BJ (cell line): ENCODE data around the gene TMEM145. TPM values are rescaled to one million over a fixed set of nuclear protein-coding genes. Genes with fewer than 3 reads are reported as not detected.

Experiments
- CTCF ChIA-PET: fragments of 350-600 bp; formaldehyde crosslinking; extraction: SDS; loops from one replicate; lab custom pipeline; 2021; ENCODE audit warnings: antibody characterized with exemption, inconsistent platforms; lab: Yijun Ruan, JAX
- POLR2A ChIA-PET: fragments of 300-600 bp; sonication (Branson Sonifier 250); formaldehyde crosslinking; extraction: SDS; loops from one replicate; lab custom pipeline; 2021; ENCODE audit warnings: antibody characterized with exemption; lab: Charles Lee
- DNase-seq: peaks from one replicate; pipeline ENCODE4 v3.0.0-alpha.2; 2011; ENCODE audit warnings: low read depth
- H3K27me3 ChIP-seq: 2 replicates; pipeline ENCODE4 v1.6.0; 2011; ENCODE audit warnings: low read length; ENCODE audit not compliant: control insufficient read depth, insufficient read depth
- H3K36me3 ChIP-seq: 2 replicates; pipeline ENCODE4 v1.5.1; 2011; ENCODE audit warnings: low read length; ENCODE audit not compliant: control insufficient read depth, insufficient read depth
- H3K4me3 ChIP-seq: 2 replicates; pipeline ENCODE4 v1.5.1; 2011; ENCODE audit warnings: low read depth, mild to moderate bottlenecking, control low read depth, low read length
- polyA plus RNA-seq: library from polyadenylated mRNA; depleted of rRNA; stranded (reverse); fragments of >200 nt; gene quantifications from 2 replicates; pipeline ENCODE4 v1.2.3, GENCODE V29; 2011
- TF ChIP-seq, protein P1 (sequence below): IDR thresholded peaks from 2 replicates; pipeline ENCODE4 v1.5.1; 2011; ENCODE audit warnings: low read depth, mild to moderate bottlenecking, control low read depth, inconsistent platforms, low read length, moderate library complexity; ENCODE audit not compliant: insufficient read depth

TMEM145 gene
- polyA plus RNA-seq, 1 experiment: 0.07 TPM

DNA sequence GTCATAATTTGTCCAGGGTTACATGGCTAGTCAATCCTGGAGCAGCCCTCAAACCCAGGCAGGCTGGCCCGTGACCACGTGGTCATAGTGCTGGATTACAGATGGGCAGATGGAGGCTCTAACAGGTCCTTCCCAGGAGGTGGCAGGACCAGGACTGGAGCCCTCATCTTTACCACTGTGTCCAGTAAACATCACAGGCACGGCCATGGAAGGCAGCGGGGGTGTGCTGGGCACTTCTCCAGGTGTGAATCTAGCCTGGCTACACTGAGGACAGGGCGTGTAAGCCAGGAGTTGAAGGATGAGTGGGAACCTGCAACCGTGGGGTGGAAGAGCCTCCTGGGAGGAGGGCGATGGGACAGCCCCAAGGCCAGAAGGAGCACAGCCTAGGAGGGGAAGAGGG, 38.0 kb upstream of the TMEM145 start:
- no peaks in the 10 kb centered on the region for H3K27me3 ChIP-seq
- ChIA-PET CTCF (interaction anchor here (0.9 to 1.6 kb wide), 3 partner anchors 12 to 199 kb away, joined by 3 to 6 read pairs (median 3); partner anchors contain the start of gene ZNF574), POLR2A (no interaction called here)
- H3K36me3 ChIP-seq: peaks cover 22% of the 10 kb centered on the region
- no peak overlapping the region for H3K4me3 ChIP-seq
- TF ChIP-seq, protein P1, sequence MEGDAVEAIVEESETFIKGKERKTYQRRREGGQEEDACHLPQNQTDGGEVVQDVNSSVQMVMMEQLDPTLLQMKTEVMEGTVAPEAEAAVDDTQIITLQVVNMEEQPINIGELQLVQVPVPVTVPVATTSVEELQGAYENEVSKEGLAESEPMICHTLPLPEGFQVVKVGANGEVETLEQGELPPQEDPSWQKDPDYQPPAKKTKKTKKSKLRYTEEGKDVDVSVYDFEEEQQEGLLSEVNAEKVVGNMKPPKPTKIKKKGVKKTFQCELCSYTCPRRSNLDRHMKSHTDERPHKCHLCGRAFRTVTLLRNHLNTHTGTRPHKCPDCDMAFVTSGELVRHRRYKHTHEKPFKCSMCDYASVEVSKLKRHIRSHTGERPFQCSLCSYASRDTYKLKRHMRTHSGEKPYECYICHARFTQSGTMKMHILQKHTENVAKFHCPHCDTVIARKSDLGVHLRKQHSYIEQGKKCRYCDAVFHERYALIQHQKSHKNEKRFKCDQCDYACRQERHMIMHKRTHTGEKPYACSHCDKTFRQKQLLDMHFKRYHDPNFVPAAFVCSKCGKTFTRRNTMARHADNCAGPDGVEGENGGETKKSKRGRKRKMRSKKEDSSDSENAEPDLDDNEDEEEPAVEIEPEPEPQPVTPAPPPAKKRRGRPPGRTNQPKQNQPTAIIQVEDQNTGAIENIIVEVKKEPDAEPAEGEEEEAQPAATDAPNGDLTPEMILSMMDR: no peak
- no peak for DNase-seq

DNA sequence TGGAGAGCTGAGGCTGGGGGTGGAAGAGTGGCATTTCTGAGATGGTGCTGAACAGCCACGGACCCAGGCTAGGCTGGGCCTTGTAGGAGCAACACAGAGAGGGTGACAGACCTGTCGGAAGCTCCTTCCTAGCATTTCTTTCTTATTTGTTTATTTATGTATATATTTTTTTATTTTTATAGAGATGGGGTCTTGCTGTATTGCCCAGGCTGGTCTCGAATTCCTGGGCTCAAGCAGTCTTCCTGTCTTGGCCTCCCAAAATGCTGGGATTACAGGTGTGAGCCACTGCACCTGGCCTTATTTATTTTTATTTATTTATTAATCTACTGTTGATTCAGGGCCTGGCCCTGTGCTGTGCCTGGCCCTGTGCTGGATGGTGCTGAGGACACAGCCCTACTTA, 37.6 kb upstream of the TMEM145 start:
- CTCF ChIA-PET: interaction anchor here (1.6 kb wide), 1 partner anchor 30 kb away, joined by 6 read pairs; no protein-coding TSS in a partner anchor
- Histone ChIP-seq H3K27me3 (no peaks in the 10 kb centered on the region), H3K36me3 (peaks cover 22% of the 10 kb centered on the region), H3K4me3 (no peak overlapping the region)
- TF ChIP-seq, protein P1: no peak
- POLR2A ChIA-PET: no interaction called here
- no peak for DNase-seq

DNA sequence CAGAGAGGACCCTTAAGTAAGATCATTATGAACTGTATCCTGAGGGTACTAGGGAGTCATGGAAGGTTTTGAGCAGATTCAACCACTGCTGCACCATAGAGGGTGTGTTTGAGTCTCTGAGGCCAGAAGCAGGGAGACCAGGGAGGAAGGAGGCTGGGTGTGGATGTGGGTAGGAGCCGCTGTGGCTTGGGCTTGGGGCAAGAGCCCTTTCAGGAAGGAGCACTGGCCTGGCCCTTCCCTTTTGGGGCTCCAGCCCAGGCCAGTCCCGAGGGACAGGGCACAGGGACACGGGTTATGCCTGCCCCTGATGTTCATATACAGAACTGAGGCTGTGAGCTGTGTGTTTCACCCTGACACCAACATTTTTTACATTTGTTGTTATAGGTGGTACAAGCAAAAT, 36.8 kb upstream of the TMEM145 start:
- no peak overlapping the region for H3K4me3 ChIP-seq
- H3K27me3 ChIP-seq: no peaks in the 10 kb centered on the region
- POLR2A ChIA-PET: no interaction called here
- TF ChIP-seq, protein P1: no peak
- DNase-seq: no peak
- peaks cover 22% of the 10 kb centered on the region for H3K36me3 ChIP-seq
- CTCF ChIA-PET: interaction anchor here (7.4 kb wide), 1 partner anchor 31 kb away, joined by 135 read pairs; the partner anchor contains the start of gene GSK3A

DNA sequence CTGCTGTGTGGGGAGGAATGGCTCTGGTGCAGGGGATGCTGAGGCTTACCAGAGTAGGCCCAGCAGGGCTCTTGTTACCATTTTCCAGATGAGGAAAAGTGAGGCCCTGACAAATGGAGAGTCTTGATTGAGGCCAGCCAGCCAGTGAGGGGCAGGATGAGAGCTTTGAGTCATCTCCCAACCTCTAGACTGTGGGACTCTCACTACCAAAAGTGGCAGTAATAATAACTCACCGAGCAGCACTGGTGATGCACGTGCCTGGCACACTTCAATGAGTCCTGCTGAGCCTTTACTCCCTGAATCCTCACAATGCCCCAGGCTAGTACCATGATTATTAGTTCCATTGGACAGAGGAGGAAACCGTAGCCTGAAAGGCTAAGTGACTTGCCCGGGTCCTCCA, 36.3 kb upstream of the TMEM145 start:
- TF ChIP-seq, protein P1: no peak
- POLR2A ChIA-PET: no interaction called here
- peaks cover 21% of the 10 kb centered on the region for H3K36me3 ChIP-seq
- CTCF ChIA-PET: interaction anchor here (7.4 kb wide), 1 partner anchor 32 kb away, joined by 135 read pairs; the partner anchor contains the start of gene GSK3A
- DNase-seq: no peak
- no peaks in the 10 kb centered on the region for H3K27me3 ChIP-seq
- H3K4me3 ChIP-seq: no peak overlapping the region

DNA sequence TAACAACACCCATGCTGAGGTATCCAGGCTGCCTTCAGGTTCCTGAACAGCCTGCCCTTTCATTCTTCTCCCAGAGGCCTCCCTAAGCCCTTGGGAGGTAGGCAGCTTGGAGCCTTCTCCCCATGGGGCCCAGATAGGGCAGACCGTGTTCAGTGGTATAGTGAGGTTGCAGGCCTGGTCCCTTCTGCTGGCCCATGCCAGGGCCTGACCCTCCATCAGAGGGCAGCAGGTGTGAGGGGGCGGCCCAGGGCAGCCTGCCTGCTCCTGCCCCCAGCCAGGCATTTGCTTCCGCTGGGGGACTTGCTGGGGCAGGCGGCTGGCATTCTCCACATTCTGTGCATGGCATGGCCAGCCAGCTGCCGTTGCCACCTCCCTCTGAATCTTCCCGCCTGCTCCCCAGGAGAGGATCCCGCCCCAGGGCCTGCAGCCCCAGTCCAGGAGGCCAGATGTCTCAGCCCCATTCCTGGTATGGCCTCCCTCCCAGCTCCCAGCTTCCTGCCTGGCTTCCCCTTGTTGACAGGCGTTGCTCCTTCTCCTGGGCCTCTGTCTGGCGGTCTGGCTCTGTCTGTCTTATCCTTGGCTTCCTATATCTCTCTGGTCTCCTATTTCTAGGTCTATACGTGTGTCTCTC, 35.2 kb upstream of the TMEM145 start:
- no peaks in the 10 kb centered on the region for H3K27me3 ChIP-seq
- H3K4me3 ChIP-seq: no peak overlapping the region
- no peak for DNase-seq
- ChIA-PET CTCF (interaction anchor here (1.0 to 7.4 kb wide), 7 partner anchors 19 to 169 kb away, joined by 3 to 135 read pairs (median 14); partner anchors contain the start of gene GSK3A), POLR2A (interaction anchor here (0.6 kb wide), 1 partner anchor 35 kb away, joined by 3 read pairs; no protein-coding TSS in a partner anchor)
- H3K36me3 ChIP-seq: peaks cover 16% of the 10 kb centered on the region
- TF ChIP-seq, protein P1: no peak
